Hepatocyte (in vitro differentiated cells): ENCODE measurements around the gene LIPE. TPM values are rescaled to one million over a fixed set of nuclear protein-coding genes. Genes with fewer than 3 reads are reported as not detected.
A peak's percentile ranks its signal among the peaks of the same experiment; 100 is the strongest.

Experiments used
- DNase-seq: peaks from one replicate; pipeline ENCODE4 v3.0.0-alpha.2; 2016; ENCODE audit warnings: low spot score
- H2AFZ ChIP-seq: fragments of 200-600 bp; sonication (generic); 2 replicates; pipeline ENCODE4 v1.6.0; 2016; ENCODE audit warnings: antibody characterized with exemption, mild to moderate bottlenecking
- H3K27ac ChIP-seq: fragments of 200-600 bp; sonication (generic); 2 replicates; pipeline ENCODE4 v1.5.1; 2016; ENCODE audit warnings: mild to moderate bottlenecking
- H3K27me3 ChIP-seq: fragments of 200-600 bp; sonication (generic); 2 replicates; pipeline ENCODE4 v1.6.1; 2016
- H3K36me3 ChIP-seq: fragments of 200-600 bp; sonication (generic); replicated peaks from 2 replicates; pipeline ENCODE4 v1.5.1; 2016; ENCODE audit warnings: low read depth; ENCODE audit not compliant: insufficient read depth
- H3K4me1 ChIP-seq: fragments of 200-600 bp; sonication (generic); 2 replicates; pipeline ENCODE4 v1.5.1; 2016; ENCODE audit warnings: mild to moderate bottlenecking, moderate library complexity; ENCODE audit not compliant: insufficient read depth
- H3K4me2 ChIP-seq: fragments of 200-600 bp; sonication (generic); 2 replicates; pipeline ENCODE4 v1.6.0; 2016
- H3K4me3 ChIP-seq: fragments of 200-600 bp; sonication (generic); 2 replicates; pipeline ENCODE4 v1.5.1; 2016; ENCODE audit warnings: mild to moderate bottlenecking
- H3K79me2 ChIP-seq: fragments of 200-600 bp; sonication (generic); 2 replicates; pipeline ENCODE4 v1.6.0; 2017; ENCODE audit warnings: mild to moderate bottlenecking
- H3K9me2 ChIP-seq: fragments of 200-600 bp; sonication (generic); replicated peaks from 2 replicates; pipeline ENCODE4 v1.6.0; 2017; ENCODE audit warnings: mild to moderate bottlenecking; ENCODE audit not compliant: insufficient read depth
- H3K9me3 ChIP-seq: fragments of 200-600 bp; sonication (generic); 2 replicates; pipeline ENCODE4 v1.5.1; 2016; ENCODE audit warnings: low read depth, mild to moderate bottlenecking
- H4K20me1 ChIP-seq: fragments of 200-600 bp; sonication (generic); 2 replicates; pipeline ENCODE4 v1.6.0; 2016; ENCODE audit warnings: mild to moderate bottlenecking; ENCODE audit not compliant: insufficient read depth, poor library complexity, severe bottlenecking
- CTCF ChIP-seq: fragments of 200-600 bp; sonication (generic); IDR thresholded peaks from 2 replicates; pipeline ENCODE4 v1.5.1; 2016; ENCODE audit warnings: antibody characterized with exemption, mild to moderate bottlenecking; ENCODE audit not compliant: poor library complexity
- EZH2 ChIP-seq: fragments of 200-600 bp; sonication (generic); IDR thresholded peaks from 2 replicates; pipeline ENCODE4 v1.6.1; 2016; ENCODE audit warnings: antibody characterized with exemption, mild to moderate bottlenecking, borderline replicate concordance
- EZH2phosphoT487 ChIP-seq: fragments of 200-600 bp; sonication (generic); IDR thresholded peaks from one replicate; pipeline ENCODE4 v1.6.1; 2018; ENCODE audit warnings: antibody characterized with exemption, mild to moderate bottlenecking, low read depth, moderate library complexity; ENCODE audit not compliant: unreplicated experiment, severe bottlenecking
- WGBS: methylation state at CpG from one replicate; pipeline ENCODE4 v1.1.6; 2016; ENCODE audit warnings: low lambda C conversion rate; ENCODE audit errors: missing lambda C conversion rate; 5-methylcytosine and 5-hydroxymethylcytosine counted together
- polyA plus RNA-seq: library from polyadenylated mRNA; unstranded; fragments of >200 nt; fragmentation: Nextera tagmentation; extraction: Ambion mirVana; gene quantifications from 2 replicates; pipeline ENCODE4 v1.2.1, GENCODE V29; 2016
- total RNA-seq: library from RNA; depleted of rRNA; stranded (reverse); fragments of >200 nt; gene quantifications from 2 replicates; pipeline ENCODE4 v1.2.3, GENCODE V29; 2014

The LIPE gene
- total and polyA plus RNA-seq, 2 experiments from 2014 or later = 6.4 to 7.1 TPM

DNA sequence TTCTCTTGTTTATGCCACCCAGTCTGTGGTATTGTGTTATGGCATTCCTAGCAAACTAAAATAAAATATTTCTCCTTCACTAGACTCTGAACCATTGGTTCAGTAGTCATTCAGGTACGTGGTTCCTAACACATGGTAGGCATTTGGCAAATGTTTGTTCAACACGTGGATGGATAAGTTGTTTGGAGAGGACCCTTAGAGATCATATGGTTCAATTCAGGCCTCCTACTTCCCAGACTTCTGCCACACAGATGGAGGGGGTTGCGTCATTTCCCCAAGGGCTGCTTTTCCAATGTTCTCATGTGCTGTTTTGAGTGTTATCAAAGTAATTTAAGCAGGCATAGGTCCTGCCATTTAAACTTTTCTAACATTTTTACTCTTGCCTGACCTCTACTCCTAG lies 8.8 kb upstream of the LIPE start:
- peaks cover 6% of the 10 kb centered on the region for H3K4me1 ChIP-seq
- no peaks in the 10 kb centered on the region for H3K27me3 ChIP-seq
- no peaks in the 10 kb centered on the region for H3K9me3 ChIP-seq
- H3K27ac ChIP-seq = no peak overlapping the region
- H2AFZ ChIP-seq = no peak overlapping the region
- no peak for DNase-seq
- H3K79me2 ChIP-seq = no peaks in the 10 kb centered on the region
- 67% methylated on average over 3 of the region's 3 CpGs for WGBS
- no peaks in the 10 kb centered on the region for H3K36me3 ChIP-seq
- H3K4me2 ChIP-seq = no peak overlapping the region
- H3K9me2 ChIP-seq = no peaks in the 10 kb centered on the region
- TF ChIP-seq CTCF = no peak
- TF ChIP-seq EZH2 = no peak
- TF ChIP-seq EZH2phosphoT487 = no peak
- no peak overlapping the region for H3K4me3 ChIP-seq
- no peaks in the 10 kb centered on the region for H4K20me1 ChIP-seq

- Histone ChIP-seq H4K20me1 (no peaks in the 10 kb centered on the region), H3K36me3 (no peaks in the 10 kb centered on the region), H3K27ac (no peak overlapping the region), H3K4me2 (no peak overlapping the region), H3K9me3 (no peaks in the 10 kb centered on the region), H3K4me3 (no peak overlapping the region), H3K9me2 (no peaks in the 10 kb centered on the region), H2AFZ (no peak overlapping the region), H3K79me2 (no peaks in the 10 kb centered on the region), H3K27me3 (no peaks in the 10 kb centered on the region), H3K4me1 (no peaks in the 10 kb centered on the region)
- TF ChIP-seq EZH2phosphoT487 (no peak), CTCF (no peak), EZH2 (no peak)
- 90% methylated on average over 6 of the region's 6 CpGs for WGBS
- no peak for DNase-seq
Measured at GRCh38 chr19:42435316-42435715, 8.1 kb upstream of the LIPE start.

- Histone ChIP-seq H3K9me3 (no peaks in the 10 kb centered on the region), H4K20me1 (no peaks in the 10 kb centered on the region), H2AFZ (no peak overlapping the region), H3K27me3 (no peaks in the 10 kb centered on the region), H3K4me2 (no peak overlapping the region), H3K36me3 (no peaks in the 10 kb centered on the region), H3K9me2 (no peaks in the 10 kb centered on the region), H3K27ac (peak overlapping the region; percentile 26), H3K4me1 (no peaks in the 10 kb centered on the region), H3K79me2 (no peaks in the 10 kb centered on the region), H3K4me3 (no peak overlapping the region)
- peak; percentile 85 for DNase-seq
- no peak for TF ChIP-seq EZH2phosphoT487
- peak; percentile 68 for TF ChIP-seq CTCF
- WGBS = 38% methylated on average over 9 of the region's 9 CpGs
Measured at GRCh38 chr19:42433503-42434260, 6.5 kb upstream of the LIPE start.
